NB4 (cell line): Measurements from ENCODE around the gene MAMLD1.

Experiments
- DNase-seq: peaks from one replicate; pipeline ENCODE4 v3.0.0; 2010; ENCODE audit warnings: low read depth
- H3K4me3 ChIP-seq: one replicate; pipeline ENCODE4 v1.5.1; 2011; ENCODE audit warnings: mild to moderate bottlenecking, low read depth, low read length, moderate library complexity
- CTCF ChIP-seq: IDR thresholded peaks from one replicate; pipeline ENCODE4 v1.5.1; 2012; ENCODE audit warnings: low read depth, low read length
- MAX ChIP-seq: IDR thresholded peaks from 2 replicates; pipeline ENCODE4 v1.6.1; 2011; ENCODE audit warnings: low read depth, low read length
- MYC ChIP-seq: IDR thresholded peaks from 2 replicates; pipeline ENCODE4 v1.6.1; 2011; ENCODE audit warnings: low read depth, low read length
- POLR2A ChIP-seq: IDR thresholded peaks from 2 replicates; pipeline ENCODE4 v1.6.1; 2011; ENCODE audit warnings: mild to moderate bottlenecking; ENCODE audit not compliant: insufficient read length; ENCODE audit errors: extremely low read depth

Gene MAMLD1

DNA sequence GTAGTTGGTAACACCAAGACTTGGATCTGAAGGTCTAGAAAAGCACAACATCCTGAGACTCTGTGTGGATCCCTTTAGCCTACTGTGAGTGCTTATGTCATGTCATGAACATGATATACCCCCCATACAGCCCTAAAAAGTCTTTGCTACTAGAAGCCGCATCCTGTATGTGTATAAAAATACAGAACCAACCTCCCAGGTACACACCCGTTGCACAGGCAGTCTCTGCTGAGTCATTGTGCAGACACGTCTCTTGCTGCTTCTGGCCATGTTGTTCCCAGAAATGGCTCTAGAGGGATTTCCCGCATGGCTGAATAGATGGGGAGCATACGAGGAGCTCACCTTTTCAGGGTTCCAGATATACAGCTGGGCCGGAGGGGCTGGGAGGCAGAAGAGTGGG is 93.3 kb downstream of the MAMLD1 start:
- no peak for DNase-seq
- TF ChIP-seq CTCF (no peak), POLR2A (no peak), MAX (no peak), MYC (no peak)
- H3K4me3 ChIP-seq, result no peak overlapping the region

GRCh38 chrX:150456941-150457340 is 93.8 kb downstream of the MAMLD1 start:
- TF ChIP-seq CTCF (no peak), POLR2A (no peak), MAX (no peak), MYC (no peak)
- no peak overlapping the region for H3K4me3 ChIP-seq
- no peak for DNase-seq

GRCh38 chrX:150459196-150459595 is 96.1 kb downstream of the MAMLD1 start:
- DNase-seq, result no peak
- no peak overlapping the region for H3K4me3 ChIP-seq
- TF ChIP-seq MYC (no peak), POLR2A (no peak), CTCF (no peak), MAX (no peak)

DNA sequence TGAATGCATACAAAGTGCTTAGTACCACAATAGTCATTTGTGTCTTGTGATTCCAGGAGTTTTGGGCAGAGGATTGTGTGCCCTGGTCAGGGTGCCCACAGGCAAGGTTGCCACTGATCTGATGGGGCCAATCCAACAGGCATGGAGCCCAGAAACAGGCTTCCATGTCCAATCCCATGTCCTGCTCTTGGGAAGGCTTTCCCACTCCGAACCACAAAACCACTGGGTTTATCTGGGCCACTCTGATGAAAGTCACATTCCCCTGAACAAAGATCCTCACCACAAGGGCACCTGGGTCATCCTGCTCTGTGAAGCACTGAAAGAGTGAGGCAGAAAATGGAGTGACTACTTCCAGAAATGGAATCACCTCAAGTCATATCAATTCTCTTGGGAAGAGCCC is 96.9 kb downstream of the MAMLD1 start:
- DNase-seq, result no peak
- no peak overlapping the region for H3K4me3 ChIP-seq
- no peak for TF ChIP-seq CTCF
- no peak for TF ChIP-seq POLR2A
- TF ChIP-seq MYC, result no peak
- TF ChIP-seq MAX, result no peak

GRCh38 chrX:150460781-150461180 is 97.7 kb downstream of the MAMLD1 start:
- TF ChIP-seq MYC (no peak), POLR2A (no peak), CTCF (no peak), MAX (no peak)
- H3K4me3 ChIP-seq, result no peak overlapping the region

DNA sequence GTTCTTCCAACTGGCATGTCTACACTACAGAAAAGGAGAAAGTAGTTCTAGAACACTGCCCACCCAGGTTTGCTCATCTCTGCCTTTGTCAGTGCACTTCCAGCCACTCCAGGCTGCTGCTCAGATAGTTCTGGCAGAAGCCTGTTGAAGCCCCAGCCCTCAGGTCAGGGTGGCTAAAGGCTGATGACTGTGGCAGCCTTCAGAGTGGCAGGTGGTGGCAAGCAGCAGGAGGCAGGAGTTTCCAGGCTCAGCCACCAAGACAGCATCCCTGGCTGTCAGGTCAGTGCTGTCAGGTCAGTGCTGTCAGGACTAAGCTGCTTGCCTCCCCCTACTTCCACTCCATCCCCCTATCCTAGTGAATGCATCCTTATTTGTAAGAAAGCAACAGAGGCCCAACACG is 100.4 kb downstream of the MAMLD1 start:
- no peak for TF ChIP-seq MYC
- TF ChIP-seq CTCF, result no peak
- no peak for TF ChIP-seq MAX
- no peak for TF ChIP-seq POLR2A
- DNase-seq, result no peak
- H3K4me3 ChIP-seq, result no peak overlapping the region

More at GRCh38 chrX:150460781-150461180, 97.7 kb downstream of the MAMLD1 start:
- no peak for DNase-seq
